IPS-20b (cell line): Measurements from ENCODE around the gene DUSP7.

Source experiments
- H3K27ac ChIP-seq: one replicate; pipeline ENCODE4 v1.5.1; 2013; ENCODE audit warnings: low read length
- H3K27me3 ChIP-seq: 2 replicates; pipeline ENCODE4 v1.6.1; 2013; ENCODE audit warnings: mild to moderate bottlenecking, low read length, inconsistent platforms; ENCODE audit not compliant: insufficient read depth
- H3K36me3 ChIP-seq: 2 replicates; pipeline ENCODE4 v1.6.1; 2013; ENCODE audit warnings: low read depth, mild to moderate bottlenecking, inconsistent platforms, low read length, moderate library complexity; ENCODE audit not compliant: insufficient read depth
- H3K4me1 ChIP-seq: 2 replicates; pipeline ENCODE4 v1.6.1; 2013; ENCODE audit warnings: mild to moderate bottlenecking, control low read depth, inconsistent platforms, low read length, moderate library complexity; ENCODE audit not compliant: insufficient read depth
- H3K4me3 ChIP-seq: 2 replicates; pipeline ENCODE4 v1.5.1; 2013; ENCODE audit warnings: mild to moderate bottlenecking, low read length, inconsistent platforms
- H3K9ac ChIP-seq: 2 replicates; pipeline ENCODE4 v1.6.1; 2013; ENCODE audit warnings: low read depth, mild to moderate bottlenecking, inconsistent platforms, low read length, moderate library complexity
- H3K9me3 ChIP-seq: 2 replicates; pipeline ENCODE4 v1.6.1; 2013; ENCODE audit warnings: mild to moderate bottlenecking, low read depth, low read length, inconsistent platforms; ENCODE audit not compliant: insufficient read depth

Gene DUSP7

DNA sequence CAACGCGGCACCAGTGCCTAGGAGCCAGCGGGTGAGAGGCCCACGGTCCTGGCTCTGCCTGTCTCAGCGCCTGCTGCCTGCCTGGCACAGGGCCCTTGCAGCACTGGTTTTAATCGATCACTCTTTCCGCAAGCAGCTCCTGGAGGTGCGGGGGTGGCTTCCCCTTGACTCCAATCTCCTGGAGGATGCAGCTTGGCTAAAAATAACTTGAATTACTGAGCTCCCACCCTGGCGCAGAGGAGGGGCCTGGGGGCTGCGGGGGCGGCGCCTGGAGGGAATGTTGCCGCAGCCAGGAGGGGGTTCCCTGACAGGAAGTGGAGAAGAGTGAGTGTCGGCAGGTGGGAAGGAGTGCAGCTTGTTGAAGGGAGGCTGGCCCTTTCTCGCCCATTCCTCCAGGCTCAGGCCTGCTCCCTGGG is 50.8 kb downstream of the DUSP7 start:
- Histone ChIP-seq H3K27ac (peak overlapping the region; percentile 64), H3K4me3 (peak overlapping the region; percentile 59; the same call in 1 of the 2 replicates), H3K4me1 (peaks cover 18% of the 10 kb centered on the region), H3K36me3 (no peaks in the 10 kb centered on the region), H3K9me3 (no peaks in the 10 kb centered on the region), H3K27me3 (no peaks in the 10 kb centered on the region), H3K9ac (peak overlapping the region; percentile 60; the same call in 1 of the 2 replicates)

DNA sequence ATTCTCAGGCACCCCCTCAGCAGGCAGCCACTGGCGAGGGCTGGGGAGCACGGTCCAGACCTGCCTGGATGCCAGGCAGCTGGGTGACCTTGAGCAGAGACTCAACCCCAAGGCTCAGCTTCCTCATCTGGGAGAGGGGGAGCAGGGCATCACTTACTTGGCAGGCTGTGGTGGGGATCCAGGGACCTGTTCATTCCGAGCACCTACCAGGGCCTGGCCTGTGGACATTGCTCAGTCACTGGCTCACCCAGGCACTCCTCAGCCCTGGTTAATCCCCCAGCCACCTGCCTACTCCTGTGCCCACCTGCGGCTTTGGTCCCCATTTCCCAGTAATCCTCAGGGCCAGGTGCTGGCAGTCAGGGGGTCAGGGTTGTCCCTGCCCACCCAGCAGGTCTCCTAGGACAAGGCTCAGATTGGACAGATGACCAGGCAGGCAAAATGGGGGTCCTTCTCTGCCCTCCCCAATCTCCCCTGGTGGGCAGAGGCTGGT is 51.4 kb downstream of the DUSP7 start:
- H3K9me3 ChIP-seq = no peaks in the 10 kb centered on the region
- peaks cover 18% of the 10 kb centered on the region for H3K4me1 ChIP-seq
- peak overlapping the region; percentile 60; the same call in 1 of the 2 replicates for H3K9ac ChIP-seq
- no peaks in the 10 kb centered on the region for H3K27me3 ChIP-seq
- H3K4me3 ChIP-seq = no peak overlapping the region; the same call in 1 of the 2 replicates
- H3K27ac ChIP-seq = no peak overlapping the region
- H3K36me3 ChIP-seq = no peaks in the 10 kb centered on the region

DNA sequence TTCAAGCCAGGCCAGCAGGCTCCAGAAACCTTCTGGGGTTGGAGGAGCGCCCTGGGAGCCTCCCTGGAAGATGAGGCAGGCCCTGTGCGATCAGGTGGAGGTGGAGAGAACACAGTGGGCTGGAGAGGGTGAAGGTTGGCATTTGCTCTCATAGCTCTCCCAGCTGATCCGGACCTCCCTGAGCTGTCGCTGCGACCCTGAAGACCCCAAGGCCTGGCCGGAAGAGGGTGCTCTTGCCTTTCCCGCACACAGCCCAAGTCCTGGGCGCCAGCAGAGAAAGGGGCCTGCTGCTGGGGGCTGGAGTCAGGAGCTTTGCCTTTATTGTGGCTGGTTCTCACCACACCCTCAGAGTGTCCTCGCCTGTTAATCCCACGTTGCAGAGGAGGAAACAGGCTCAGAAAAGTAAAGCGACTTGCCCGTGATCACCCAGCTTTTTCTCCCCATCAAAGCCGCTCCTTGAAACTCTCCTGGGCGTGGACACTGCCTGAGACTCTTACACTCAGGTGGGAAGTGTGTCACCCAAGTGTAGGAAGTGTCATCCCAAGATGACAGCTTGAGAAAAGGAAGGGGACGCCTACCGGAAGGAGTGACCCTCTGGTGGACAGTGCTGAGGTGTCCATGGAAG is 52.1 kb downstream of the DUSP7 start:
- Histone ChIP-seq H3K9ac (no peak overlapping the region), H3K36me3 (no peaks in the 10 kb centered on the region), H3K9me3 (no peaks in the 10 kb centered on the region), H3K4me3 (no peak overlapping the region), H3K27me3 (no peaks in the 10 kb centered on the region), H3K27ac (no peak overlapping the region), H3K4me1 (peaks cover 18% of the 10 kb centered on the region)

GRCh38 chr3:52002748-52003147 is 53.6 kb downstream of the DUSP7 start:
- Histone ChIP-seq H3K27ac (no peak overlapping the region), H3K4me1 (peaks cover 18% of the 10 kb centered on the region), H3K4me3 (peak overlapping the region; percentile 23; the same call in 1 of the 2 replicates), H3K27me3 (no peaks in the 10 kb centered on the region), H3K9ac (no peak overlapping the region; the same call in 1 of the 2 replicates), H3K9me3 (no peaks in the 10 kb centered on the region), H3K36me3 (no peaks in the 10 kb centered on the region)

GRCh38 chr3:52001443-52001974 is 54.9 kb downstream of the DUSP7 start:
- no peak overlapping the region for H3K27ac ChIP-seq
- peaks cover 14% of the 10 kb centered on the region for H3K4me1 ChIP-seq
- H3K9me3 ChIP-seq = no peaks in the 10 kb centered on the region
- H3K9ac ChIP-seq = no peak overlapping the region
- H3K36me3 ChIP-seq = no peaks in the 10 kb centered on the region
- H3K4me3 ChIP-seq = no peak overlapping the region
- no peaks in the 10 kb centered on the region for H3K27me3 ChIP-seq

DNA sequence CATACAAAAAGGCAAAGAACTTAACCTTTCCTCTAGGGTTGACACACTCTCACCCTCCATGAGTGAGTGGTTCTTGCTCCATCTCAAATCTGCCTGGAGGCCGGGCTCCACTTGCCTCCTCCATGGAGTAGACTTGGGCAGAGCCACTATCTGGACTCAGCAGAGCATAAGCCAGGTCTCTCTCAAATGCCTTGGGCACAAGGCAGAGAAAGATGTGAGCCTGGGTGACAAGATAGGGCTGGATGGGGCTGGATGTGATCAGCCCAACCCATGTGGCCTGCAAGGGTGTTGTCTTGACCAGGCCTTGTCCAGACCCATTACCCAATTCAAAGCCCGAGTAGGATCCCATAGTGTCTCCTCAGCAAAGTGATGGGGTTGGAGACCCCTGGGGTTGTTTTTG is 56.5 kb downstream of the DUSP7 start:
- Histone ChIP-seq H3K9me3 (no peaks in the 10 kb centered on the region), H3K9ac (no peak overlapping the region), H3K4me1 (peaks cover 8% of the 10 kb centered on the region; the same call in 1 of the 2 replicates), H3K36me3 (peaks cover 6% of the 10 kb centered on the region), H3K4me3 (no peak overlapping the region), H3K27me3 (no peaks in the 10 kb centered on the region), H3K27ac (no peak overlapping the region)
